HCT116 (cell line): ENCODE measurements around the gene ADGRD1. TPM values are rescaled to one million over a fixed set of nuclear protein-coding genes. Genes with fewer than 3 reads are reported as not detected.

ENCODE experiments used
- ATAC-seq: fragments of 200-7000 bp; cut with Tn5 transposase; 2 replicates; pipeline ENCODE4 v1.9.1; 2020; ENCODE audit warnings: mild to moderate bottlenecking, moderate library complexity
- BruUV-seq: library from RNA; stranded (reverse); fragments of 400-500 nt; replicated peaks from 2 replicates; lab custom pipeline; 2021; lab: Mats Ljungman, UMichigan
- CTCF ChIA-PET: fragments of 300-600 bp; sonication (Branson Sonifier 250); formaldehyde crosslinking; loops from one replicate; lab custom pipeline; 2021; ENCODE audit warnings: antibody characterized with exemption; lab: Charles Lee
- POLR2A ChIA-PET: fragments of 300-600, 350-600 bp; sonication (Branson Sonifier 250); formaldehyde crosslinking; loops from one replicate; lab custom pipeline; 2021; ENCODE audit warnings: antibody characterized with exemption; lab: Charles Lee
- RAD21 ChIA-PET, 2 experiments: fragments of 300-600 bp; sonication (Branson Sonifier 250); formaldehyde crosslinking; loops; one replicate each; lab custom pipeline; 2023; ENCODE audit warnings: low total read pairs in 2 of 2; ENCODE audit not compliant: uncharacterized antibody in 2 of 2, unreplicated experiment in 2 of 2, low non-redundant PET in 1 of 2; lab: Charles Lee
- DNase-seq: peaks from one replicate; pipeline ENCODE4 v3.0.0-alpha.2; 2010; ENCODE audit warnings: low read depth, low spot score
- H2AFZ ChIP-seq: fragments of 200-600 bp; shearing (Covaris generic), sonication (generic); 2 replicates; pipeline ENCODE4 v1.6.1; 2017; ENCODE audit warnings: low read depth, mixed run types, mixed read lengths, antibody characterized with exemption, low read length; ENCODE audit not compliant: poor library complexity, severe bottlenecking
- H3K27ac ChIP-seq: 2 replicates; pipeline ENCODE4 v1.5.1; 2012; ENCODE audit warnings: low read depth, low read length
- H3K27me3 ChIP-seq: fragments of 200-600 bp; sonication (generic); 2 replicates; pipeline ENCODE4 v1.6.1; 2016; ENCODE audit warnings: mixed run types, low read length, mixed read lengths; ENCODE audit not compliant: insufficient read depth
- H3K36me3 ChIP-seq, 2 experiments: fragments of 200-500 bp in 1 of 2; fragments of 200-600 bp in 1 of 2; sonication (Bioruptor generic) in 1 of 2; sonication (generic) in 1 of 2; 2 replicates each; pipeline versions ENCODE4 v1.5.1 to v1.6.1; 2014 to 2016; ENCODE audit warnings: low read length in 2 of 2, inconsistent platforms in 1 of 2, mixed read lengths in 1 of 2, mixed run types in 1 of 2; ENCODE audit not compliant: insufficient read depth in 2 of 2, control insufficient read depth in 1 of 2
- H3K4me1 ChIP-seq, 2 experiments: fragments of 200-600 bp in 1 of 2; sonication (generic) in 1 of 2; 2 replicates each; pipeline versions ENCODE4 v1.5.1 to v1.6.1; 2012 to 2017; ENCODE audit warnings: low read length in 2 of 2, inconsistent platforms in 1 of 2, mild to moderate bottlenecking in 1 of 2, mixed read lengths in 1 of 2, mixed run types in 1 of 2, moderate library complexity in 1 of 2; ENCODE audit not compliant: insufficient read depth in 2 of 2, control insufficient read depth in 1 of 2
- H3K4me2 ChIP-seq: fragments of 200-600 bp; sonication (generic); 2 replicates; pipeline ENCODE4 v1.6.1; 2017; ENCODE audit warnings: mixed run types, low read length, mixed read lengths
- H3K4me3 ChIP-seq, 2 experiments: fragments of 200-600 bp in 1 of 2; sonication (generic) in 1 of 2; replicated peaks in 1 of 2; 2 replicates each; pipeline ENCODE4 v1.5.1; 2011 to 2016; ENCODE audit warnings: low read length in 2 of 2, control low read depth in 1 of 2, low read depth in 1 of 2, mild to moderate bottlenecking in 1 of 2, mixed read lengths in 1 of 2, mixed run types in 1 of 2
- H3K79me2 ChIP-seq: fragments of 200-600 bp; sonication (generic); 2 replicates; pipeline ENCODE4 v1.6.1; 2017; ENCODE audit warnings: mild to moderate bottlenecking, mixed run types, low read length, moderate library complexity, mixed read lengths; ENCODE audit not compliant: insufficient read depth
- H3K9ac ChIP-seq: fragments of 200-600 bp; sonication (generic); 2 replicates; pipeline ENCODE4 v1.6.1; 2016; ENCODE audit warnings: low read length, mixed read lengths
- H3K9me2 ChIP-seq: fragments of 200-600 bp; sonication (generic), shearing (Covaris generic); 2 replicates; pipeline ENCODE4 v1.6.1; 2017; ENCODE audit warnings: mixed run types, mild to moderate bottlenecking, moderate library complexity; ENCODE audit not compliant: insufficient read depth
- H3K9me3 ChIP-seq, 2 experiments: fragments of 200-500 bp in 1 of 2; fragments of 200-600 bp in 1 of 2; sonication (Bioruptor generic) in 1 of 2; sonication (generic) in 1 of 2; 2 replicates each; pipeline ENCODE4 v1.6.1; 2014 to 2017; ENCODE audit warnings: low read length in 2 of 2, mixed read lengths in 2 of 2, inconsistent platforms in 1 of 2, low read depth in 1 of 2, mild to moderate bottlenecking in 1 of 2, mixed run types in 1 of 2, moderate library complexity in 1 of 2; ENCODE audit not compliant: control insufficient read depth in 1 of 2, insufficient read depth in 1 of 2
- H4K20me1 ChIP-seq: fragments of 200-600 bp; sonication (generic), shearing (Covaris generic); 2 replicates; pipeline ENCODE4 v1.6.1; 2017; ENCODE audit warnings: mixed run types, mild to moderate bottlenecking, moderate library complexity; ENCODE audit not compliant: insufficient read depth
- CBX3 ChIP-seq: IDR thresholded peaks from 2 replicates; pipeline ENCODE4 v1.6.1; 2012; ENCODE audit warnings: low read depth
- CEBPB ChIP-seq: IDR thresholded peaks from 2 replicates; pipeline ENCODE4 v1.6.1; 2012; ENCODE audit warnings: low read depth
- EGR1 ChIP-seq: IDR thresholded peaks from 2 replicates; pipeline ENCODE4 v1.6.1; 2012; ENCODE audit warnings: low read depth
- ELF1 ChIP-seq: IDR thresholded peaks from 2 replicates; pipeline ENCODE4 v1.6.1; 2012; ENCODE audit warnings: low read depth, borderline replicate concordance
- EZH2 ChIP-seq: fragments of 200-600 bp; sonication (generic); IDR thresholded peaks from 2 replicates; pipeline ENCODE4 v1.6.1; 2017; ENCODE audit warnings: antibody characterized with exemption, mixed run types
- JUND ChIP-seq: IDR thresholded peaks from 2 replicates; pipeline ENCODE4 v1.6.1; 2012
- POLR2A ChIP-seq: IDR thresholded peaks from 2 replicates; pipeline ENCODE4 v1.7.0; 2011; ENCODE audit warnings: borderline replicate concordance; ENCODE audit not compliant: insufficient read depth, insufficient read length; ENCODE audit errors: extremely low read depth
- POLR2AphosphoS5 ChIP-seq: IDR thresholded peaks from 2 replicates; pipeline ENCODE4 v1.6.1; 2011; ENCODE audit warnings: mild to moderate bottlenecking, low read depth, low read length, moderate library complexity
- RAD21 ChIP-seq: IDR thresholded peaks from 2 replicates; pipeline ENCODE4 v1.6.1; 2012; ENCODE audit warnings: low read depth, mild to moderate bottlenecking
- SIN3A ChIP-seq: IDR thresholded peaks from 2 replicates; pipeline ENCODE4 v1.6.1; 2012; ENCODE audit warnings: low read depth
- SRF ChIP-seq: IDR thresholded peaks from 2 replicates; pipeline ENCODE4 v1.6.1; 2012; ENCODE audit warnings: low read depth
- TCF7L2 ChIP-seq: IDR thresholded peaks from 2 replicates; pipeline ENCODE4 v1.7.0; 2011; ENCODE audit warnings: borderline replicate concordance, inconsistent platforms; ENCODE audit not compliant: insufficient read depth, insufficient read length; ENCODE audit errors: extremely low read depth
- ZFX ChIP-seq: fragments of 450-650 bp; IDR thresholded peaks from 2 replicates; pipeline ENCODE4 v1.6.1; 2017
- ZNF274 ChIP-seq: fragments of 200-500 bp; sonication (Bioruptor generic); IDR thresholded peaks from 2 replicates; pipeline ENCODE4 v1.6.1; 2014; ENCODE audit warnings: mild to moderate bottlenecking, low read depth, low read length, inconsistent platforms
- intact Hi-C: fragments of 100-400 bp; cut with micrococcal nuclease; formaldehyde crosslinking; loops from 2 replicates; pipeline ENCODE4 v1.10.0; 2022
- total RNA-seq: library from RNA; stranded (reverse); gene quantifications from one replicate; pipeline ENCODE4 v1.2.1, GENCODE V29; 2021; ENCODE audit not compliant: unreplicated experiment
- TF ChIP-seq, protein P1 (sequence below): IDR thresholded peaks from 2 replicates; pipeline ENCODE4 v1.6.1; 2012
- TF ChIP-seq, protein P2 (sequence below): IDR thresholded peaks from 2 replicates; pipeline ENCODE4 v1.6.1; 2012
- TF ChIP-seq, protein P3 (sequence below), 3 experiments: fragments of 200-600 bp in 1 of 3; sonication (generic) in 1 of 3; IDR thresholded peaks in 2 of 3; conservative IDR thresholded peaks in 1 of 3; 2 replicates each; pipeline ENCODE4 v1.5.1; 2012 to 2017; ENCODE audit warnings: low read depth in 2 of 3, low read length in 2 of 3, antibody characterized with exemption in 1 of 3, borderline replicate concordance in 1 of 3, control low read depth in 1 of 3, mild to moderate bottlenecking in 1 of 3, mixed read lengths in 1 of 3, mixed run types in 1 of 3, moderate library complexity in 1 of 3; ENCODE audit not compliant: insufficient read depth in 1 of 3
- TF ChIP-seq, protein P4 (sequence below): IDR thresholded peaks from 2 replicates; pipeline ENCODE4 v1.6.1; 2011; ENCODE audit warnings: mild to moderate bottlenecking, low read length, moderate library complexity; ENCODE audit not compliant: insufficient replicate concordance; ENCODE audit errors: extremely low read depth

The ADGRD1 gene
- total RNA-seq, 1 experiment from 2014 or later = 0.44 TPM

DNA sequence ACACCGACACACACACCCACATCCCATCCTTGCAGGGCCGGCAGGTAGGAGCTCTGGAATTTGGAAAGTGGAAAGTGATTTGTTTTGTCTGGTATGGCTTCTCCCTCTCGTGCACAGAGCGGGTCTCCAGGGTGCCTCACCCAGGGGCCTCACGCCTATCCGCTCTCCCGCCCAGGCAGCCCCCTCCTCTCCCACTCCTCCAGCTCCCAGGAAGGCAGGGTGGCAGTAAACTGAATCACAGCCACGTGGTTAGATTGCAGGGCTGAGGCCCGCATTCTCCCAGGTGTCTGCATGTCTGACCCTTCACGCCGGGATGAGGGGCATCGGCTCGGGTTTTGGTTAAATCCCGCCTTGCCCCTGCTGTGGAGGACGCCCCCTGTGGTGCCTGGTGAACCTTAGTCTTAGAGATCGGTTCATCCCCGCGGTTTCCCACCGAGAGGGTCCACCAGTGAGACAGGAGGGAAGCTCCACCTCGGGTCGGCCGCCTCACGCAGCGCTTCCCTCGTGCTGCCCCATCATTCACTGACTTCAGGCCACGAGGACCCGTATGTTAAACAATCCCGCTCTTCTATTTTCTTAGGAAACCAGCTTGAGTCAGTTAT, 64.4 kb downstream of the ADGRD1 start:
- intact Hi-C loops = no loop called here
- Histone ChIP-seq H3K4me3 (no peak overlapping the region), H4K20me1 (no peaks in the 10 kb centered on the region), H3K9ac (no peak overlapping the region), H3K4me2 (no peak overlapping the region), H3K27me3 (no peaks in the 10 kb centered on the region), H3K9me3 (no peaks in the 10 kb centered on the region), H3K79me2 (no peaks in the 10 kb centered on the region), H3K4me1 (no peaks in the 10 kb centered on the region), H2AFZ (no peak overlapping the region), H3K36me3 (no peaks in the 10 kb centered on the region), H3K9me2 (no peaks in the 10 kb centered on the region), H3K27ac (no peak overlapping the region)
- ChIA-PET CTCF (no interaction called here), RAD21 (no interaction called here), POLR2A (no interaction called here)
- no peak for ATAC-seq
- no peak for DNase-seq
- no peak for TF ChIP-seq ZNF274
- TF ChIP-seq CEBPB = no peak
- TF ChIP-seq POLR2A = no peak
- no peak for TF ChIP-seq SRF
- no peak for TF ChIP-seq CBX3
- TF ChIP-seq ZFX = no peak
- no peak for TF ChIP-seq POLR2AphosphoS5
- TF ChIP-seq, protein P1, sequence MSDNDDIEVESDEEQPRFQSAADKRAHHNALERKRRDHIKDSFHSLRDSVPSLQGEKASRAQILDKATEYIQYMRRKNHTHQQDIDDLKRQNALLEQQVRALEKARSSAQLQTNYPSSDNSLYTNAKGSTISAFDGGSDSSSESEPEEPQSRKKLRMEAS = no peak
- no peak for TF ChIP-seq JUND
- TF ChIP-seq, protein P2, sequence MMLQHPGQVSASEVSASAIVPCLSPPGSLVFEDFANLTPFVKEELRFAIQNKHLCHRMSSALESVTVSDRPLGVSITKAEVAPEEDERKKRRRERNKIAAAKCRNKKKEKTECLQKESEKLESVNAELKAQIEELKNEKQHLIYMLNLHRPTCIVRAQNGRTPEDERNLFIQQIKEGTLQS = no peak
- TF ChIP-seq EGR1 = no peak
- no peak for TF ChIP-seq EZH2
- no peak for TF ChIP-seq SIN3A
- no peak for TF ChIP-seq RAD21
- TF ChIP-seq, protein P3, sequence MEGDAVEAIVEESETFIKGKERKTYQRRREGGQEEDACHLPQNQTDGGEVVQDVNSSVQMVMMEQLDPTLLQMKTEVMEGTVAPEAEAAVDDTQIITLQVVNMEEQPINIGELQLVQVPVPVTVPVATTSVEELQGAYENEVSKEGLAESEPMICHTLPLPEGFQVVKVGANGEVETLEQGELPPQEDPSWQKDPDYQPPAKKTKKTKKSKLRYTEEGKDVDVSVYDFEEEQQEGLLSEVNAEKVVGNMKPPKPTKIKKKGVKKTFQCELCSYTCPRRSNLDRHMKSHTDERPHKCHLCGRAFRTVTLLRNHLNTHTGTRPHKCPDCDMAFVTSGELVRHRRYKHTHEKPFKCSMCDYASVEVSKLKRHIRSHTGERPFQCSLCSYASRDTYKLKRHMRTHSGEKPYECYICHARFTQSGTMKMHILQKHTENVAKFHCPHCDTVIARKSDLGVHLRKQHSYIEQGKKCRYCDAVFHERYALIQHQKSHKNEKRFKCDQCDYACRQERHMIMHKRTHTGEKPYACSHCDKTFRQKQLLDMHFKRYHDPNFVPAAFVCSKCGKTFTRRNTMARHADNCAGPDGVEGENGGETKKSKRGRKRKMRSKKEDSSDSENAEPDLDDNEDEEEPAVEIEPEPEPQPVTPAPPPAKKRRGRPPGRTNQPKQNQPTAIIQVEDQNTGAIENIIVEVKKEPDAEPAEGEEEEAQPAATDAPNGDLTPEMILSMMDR (IDR thresholded peaks at IDR 0.05 in 2 of 3, conservative IDR thresholded peaks at IDR 0.05 in 1 of 3; ENCODE audit: borderline replicate concordance in 1 of 3, insufficient read depth in 1 of 3, low read depth in 2 of 3, low read length in 2 of 3) = no peak
- TF ChIP-seq, protein P4, sequence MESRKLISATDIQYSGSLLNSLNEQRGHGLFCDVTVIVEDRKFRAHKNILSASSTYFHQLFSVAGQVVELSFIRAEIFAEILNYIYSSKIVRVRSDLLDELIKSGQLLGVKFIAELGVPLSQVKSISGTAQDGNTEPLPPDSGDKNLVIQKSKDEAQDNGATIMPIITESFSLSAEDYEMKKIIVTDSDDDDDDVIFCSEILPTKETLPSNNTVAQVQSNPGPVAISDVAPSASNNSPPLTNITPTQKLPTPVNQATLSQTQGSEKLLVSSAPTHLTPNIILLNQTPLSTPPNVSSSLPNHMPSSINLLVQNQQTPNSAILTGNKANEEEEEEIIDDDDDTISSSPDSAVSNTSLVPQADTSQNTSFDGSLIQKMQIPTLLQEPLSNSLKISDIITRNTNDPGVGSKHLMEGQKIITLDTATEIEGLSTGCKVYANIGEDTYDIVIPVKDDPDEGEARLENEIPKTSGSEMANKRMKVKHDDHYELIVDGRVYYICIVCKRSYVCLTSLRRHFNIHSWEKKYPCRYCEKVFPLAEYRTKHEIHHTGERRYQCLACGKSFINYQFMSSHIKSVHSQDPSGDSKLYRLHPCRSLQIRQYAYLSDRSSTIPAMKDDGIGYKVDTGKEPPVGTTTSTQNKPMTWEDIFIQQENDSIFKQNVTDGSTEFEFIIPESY = no peak
- TF ChIP-seq TCF7L2 = no peak
- no peak for TF ChIP-seq ELF1
- BruUV-seq = no TSS peak
